Measurements from ENCODE around the gene SYNPO2.

DNA sequence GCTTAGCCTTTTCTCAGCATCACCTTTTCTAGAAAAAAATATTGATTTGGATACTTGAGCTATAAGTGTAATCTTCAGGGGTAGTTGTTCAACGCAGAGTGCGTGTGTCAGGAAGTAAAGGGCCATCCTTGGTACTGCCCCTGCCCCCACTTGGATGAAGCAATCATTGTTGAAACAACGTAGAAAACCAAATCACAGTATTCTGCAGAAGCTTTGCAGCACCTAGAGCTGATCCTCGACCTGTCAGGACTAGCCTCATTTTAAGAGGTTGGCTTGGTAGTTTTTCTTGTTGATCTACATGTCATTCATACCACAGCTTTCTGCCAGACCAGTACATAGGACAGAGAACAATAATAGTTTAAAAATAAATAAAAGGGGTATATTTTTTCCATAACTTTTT, 181.6 kb downstream of the SYNPO2 start:
- TF ChIP-seq GATA2 (IDR thresholded peaks at IDR 0.05; ENCODE audit: low read depth, low read length): no peak
- no peak for TF ChIP-seq GATA3 (IDR thresholded peaks at IDR 0.05; ENCODE audit: low read depth, low read length)

Data from SH-SY5Y (cell line).